Neural cell (in vitro differentiated cells): ENCODE results near the gene JMJD4.

ENCODE experiments used
- CTCF ChIP-seq: fragments of 450-650 bp; IDR thresholded peaks from 2 replicates; pipeline ENCODE4 v1.5.1; 2014; ENCODE audit warnings: antibody characterized with exemption, mild to moderate bottlenecking, moderate library complexity; ENCODE audit not compliant: poor library complexity, severe bottlenecking
- EP300 ChIP-seq: fragments of 450-650 bp; conservative IDR thresholded peaks from 2 replicates; pipeline ENCODE4 v1.6.1; 2014; ENCODE audit warnings: antibody characterized with exemption, mild to moderate bottlenecking, moderate library complexity; ENCODE audit not compliant: poor library complexity, severe bottlenecking
- EZH2 ChIP-seq: fragments of 200-600, 300-800 bp; shearing (Covaris generic), sonication (generic); IDR thresholded peaks from 2 replicates; pipeline ENCODE4 v1.6.1; 2014; ENCODE audit warnings: antibody characterized with exemption, low read length, borderline replicate concordance, mild to moderate bottlenecking; ENCODE audit not compliant: insufficient read depth, poor library complexity, severe bottlenecking
- POLR2AphosphoS5 ChIP-seq: IDR thresholded peaks from 2 replicates; pipeline ENCODE4 v1.6.1; 2012
- REST ChIP-seq: IDR thresholded peaks from 2 replicates; pipeline ENCODE4 v1.6.1; 2012; ENCODE audit warnings: borderline replicate concordance

DNA sequence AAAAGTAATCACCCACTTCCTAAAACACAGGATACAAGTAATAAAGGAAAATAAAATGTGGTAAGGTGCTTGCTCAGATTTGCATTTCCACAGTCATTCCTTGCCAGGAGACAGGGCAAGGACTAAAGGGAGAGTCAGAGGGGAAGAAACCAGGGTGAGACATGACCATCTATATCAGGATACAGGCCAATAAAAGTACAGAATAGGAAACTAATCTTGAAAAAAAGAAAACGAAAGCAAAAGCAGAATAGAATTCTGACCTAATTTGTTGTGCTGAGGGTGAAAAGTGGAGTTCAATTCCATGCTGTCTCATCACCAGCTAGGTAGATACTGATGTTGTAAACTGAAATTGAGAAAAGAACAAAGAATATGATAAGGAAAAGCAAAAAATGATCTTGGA lies 27.3 kb downstream of the JMJD4 start:
- TF ChIP-seq REST (no peak), CTCF (no peak), POLR2AphosphoS5 (no peak), EP300 (no peak), EZH2 (no peak)
